ACHN (cell line): ENCODE results near the gene ANXA9.

ENCODE experiments used
- DNase-seq: peaks from one replicate; pipeline ENCODE4 v3.0.0-alpha.2; 2015
- in situ Hi-C: cut with HindIII; loops from 2 replicates; pipeline ENCODE4 v1.10.0; 2017; ENCODE audit warnings: low sequenced_read_pairs, low pct_ligation_motif_present, low pct_unique_long_range_greater_than_20kb

Gene ANXA9

GRCh38 chr1:150999926-151000325, 17.8 kb downstream of the ANXA9 start:
- in situ Hi-C loops, result no loop called here
- DNase-seq, result no peak

GRCh38 chr1:151000408-151000807, 18.3 kb downstream of the ANXA9 start:
- DNase-seq, result no peak
- in situ Hi-C loops, result no loop called here

- in situ Hi-C loops, result no loop called here
- DNase-seq, result no peak
Measured at GRCh38 chr1:151001602-151002001, 19.5 kb downstream of the ANXA9 start.

- in situ Hi-C loops, result no loop called here
- DNase-seq, result no peak
Measured at GRCh38 chr1:151002051-151002450, 20.0 kb downstream of the ANXA9 start.

GRCh38 chr1:151002611-151003010, 20.5 kb downstream of the ANXA9 start:
- in situ Hi-C loops, result no loop called here
- DNase-seq, result no peak

- in situ Hi-C loops, result no loop called here
- DNase-seq, result no peak
Measured at GRCh38 chr1:151003180-151003579, 21.1 kb downstream of the ANXA9 start.

GRCh38 chr1:151005729-151006319, 23.7 kb downstream of the ANXA9 start:
- in situ Hi-C loops, result no loop called here
- DNase-seq, result no peak

GRCh38 chr1:151006327-151007052, 24.4 kb downstream of the ANXA9 start, which contains the start of gene MINDY1:
MINDY1 (minus strand) TSS chr1:151006902; CDS start chr1:151002617, 4,285 bp downstream.
- DNase-seq, result peak; percentile 92
- in situ Hi-C loops, result no loop called here

- DNase-seq, result no peak
- in situ Hi-C loops, result no loop called here
Measured at GRCh38 chr1:151007853-151008243, 25.8 kb downstream of the ANXA9 start.

GRCh38 chr1:151008244-151009205, 26.4 kb downstream of the ANXA9 start, which contains the start of gene PRUNE1:
PRUNE1 (plus strand) TSS chr1:151008449; CDS start chr1:151008633, 184 bp downstream.
- in situ Hi-C loops, result no loop called here
- peak; percentile 98 for DNase-seq

GRCh38 chr1:151009206-151009587, 27.1 kb downstream of the ANXA9 start:
- in situ Hi-C loops, result no loop called here
- peak; percentile 34 for DNase-seq

- DNase-seq, result no peak
- in situ Hi-C loops, result no loop called here
Measured at GRCh38 chr1:151009674-151010345, 27.7 kb downstream of the ANXA9 start.

GRCh38 chr1:151010346-151010726, 28.2 kb downstream of the ANXA9 start:
- no peak for DNase-seq
- in situ Hi-C loops, result no loop called here

- no peak for DNase-seq
- in situ Hi-C loops, result no loop called here
Measured at GRCh38 chr1:151011154-151011850, 29.2 kb downstream of the ANXA9 start.

- in situ Hi-C loops, result no loop called here
- DNase-seq, result no peak
Measured at GRCh38 chr1:151012684-151013471, 30.8 kb downstream of the ANXA9 start.

GRCh38 chr1:151013518-151013917, 31.4 kb downstream of the ANXA9 start:
- in situ Hi-C loops, result no loop called here
- peak; percentile 56 for DNase-seq

- DNase-seq, result peak; percentile 77
- in situ Hi-C loops, result no loop called here
Measured at GRCh38 chr1:151024540-151025146, 42.6 kb downstream of the ANXA9 start.
